Suprapubic skin (tissue), 4 donors: ENCODE measurements around the gene UNKL. TPM values are rescaled to one million over a fixed set of nuclear protein-coding genes. Genes with fewer than 3 reads are reported as not detected.

Experiments used
- DNase-seq, 2 donors: peaks; one replicate each; pipeline ENCODE4 v3.0.0-alpha.2; 2019; ENCODE audit warnings: low spot score in 2 of 2
- H3K27ac ChIP-seq: fragments of 200-600 bp; sonication (generic); one replicate; pipeline ENCODE4 v1.5.1; 2019
- H3K27me3 ChIP-seq: fragments of 200-600 bp; sonication (generic); one replicate; pipeline ENCODE4 v1.5.1; 2019
- H3K36me3 ChIP-seq: fragments of 200-600 bp; sonication (generic); one replicate; pipeline ENCODE4 v1.5.1; 2019
- H3K4me1 ChIP-seq: fragments of 200-600 bp; sonication (generic); one replicate; pipeline ENCODE4 v1.5.1; 2019
- H3K4me3 ChIP-seq: fragments of 200-600 bp; sonication (generic); one replicate; pipeline ENCODE4 v1.5.1; 2019; ENCODE audit warnings: mild to moderate bottlenecking
- H3K9me3 ChIP-seq: fragments of 200-600 bp; sonication (generic); one replicate; pipeline ENCODE4 v1.5.1; 2019
- EP300 ChIP-seq: sonication (generic); formaldehyde crosslinking; IDR thresholded peaks from one replicate; pipeline ENCODE4 v1.6.1; 2017; ENCODE audit warnings: antibody characterized with exemption
- POLR2A ChIP-seq, 2 donors: fragments of 450-650 bp; IDR thresholded peaks; one replicate each; pipeline ENCODE4 v1.6.1; 2017; ENCODE audit warnings: antibody characterized with exemption in 2 of 2, mild to moderate bottlenecking in 2 of 2, moderate library complexity in 2 of 2
- POLR2AphosphoS5 ChIP-seq, 3 donors: sonication (generic); formaldehyde crosslinking; IDR thresholded peaks; one replicate each; pipeline ENCODE4 v1.6.1; 2017; ENCODE audit warnings: antibody characterized with exemption in 3 of 3
- WGBS: methylation state at CpG from one replicate; pipeline ENCODE4 v1.1.5; 2018; 5-methylcytosine and 5-hydroxymethylcytosine counted together
- total RNA-seq, 4 donors: library from RNA; depleted of rRNA; stranded (reverse); fragments of >200 nt; gene quantifications; one replicate each; pipeline ENCODE4 v1.1.0, GENCODE V29; 2016
- TF ChIP-seq, protein P1 (sequence below), 2 donors: fragments of 200-600 bp in 1 of 2; fragments of 450-650 bp in 1 of 2; sonication (generic) in 1 of 2; IDR thresholded peaks; one replicate each; pipeline ENCODE4 v1.5.1; 2016 to 2019; ENCODE audit warnings: antibody characterized with exemption in 2 of 2, mild to moderate bottlenecking in 1 of 2, moderate library complexity in 1 of 2

Gene UNKL
- total RNA-seq, 4 donors from 2014 or later, result 13.0 to 81.0 (median 33.4) TPM

GRCh38 chr16:1346422-1347285 is 67.8 kb downstream of the UNKL start:
- peaks cover 55% of the 10 kb centered on the region for H3K4me1 ChIP-seq

DNA sequence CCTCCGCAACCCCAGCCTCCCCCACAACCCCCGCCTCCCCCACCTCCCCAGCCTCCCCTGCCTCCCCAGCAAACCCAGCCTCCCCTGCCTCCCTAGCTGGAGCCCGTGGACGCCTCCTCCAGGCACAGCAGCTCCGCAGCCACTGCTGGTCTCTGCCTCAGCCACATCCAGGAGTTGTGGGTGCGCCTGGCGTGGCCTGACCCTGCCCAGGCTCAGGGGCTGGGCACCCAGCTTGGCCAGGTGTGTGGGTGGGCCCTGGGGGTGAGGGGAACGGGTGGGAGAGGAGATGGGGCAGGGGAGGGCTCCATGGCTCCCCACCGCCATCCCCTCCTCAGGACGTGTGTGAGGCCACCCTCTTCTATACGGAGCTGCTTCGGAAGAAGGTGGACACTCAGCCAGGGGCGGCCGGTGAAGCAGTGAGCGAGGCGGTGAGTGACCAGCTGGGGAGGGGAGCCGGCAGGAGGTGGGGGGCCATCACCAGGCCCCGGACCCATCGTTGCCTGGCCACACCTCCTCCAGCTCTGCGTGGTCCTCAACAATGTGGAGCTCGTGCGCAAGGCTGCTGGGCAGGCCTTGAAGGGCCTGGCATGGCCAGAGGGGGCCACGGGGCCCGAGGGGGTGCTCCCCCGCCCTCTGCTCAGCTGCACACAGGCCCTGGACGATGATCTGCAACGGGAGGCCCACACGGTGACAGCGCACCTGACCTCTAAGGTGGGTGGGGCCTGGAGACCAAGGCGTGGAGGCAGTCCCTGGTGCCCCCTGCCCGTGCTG is 68.7 kb downstream of the UNKL start:
- no peak for TF ChIP-seq POLR2AphosphoS5 (IDR thresholded peaks at IDR 0.05)
- TF ChIP-seq, protein P1, sequence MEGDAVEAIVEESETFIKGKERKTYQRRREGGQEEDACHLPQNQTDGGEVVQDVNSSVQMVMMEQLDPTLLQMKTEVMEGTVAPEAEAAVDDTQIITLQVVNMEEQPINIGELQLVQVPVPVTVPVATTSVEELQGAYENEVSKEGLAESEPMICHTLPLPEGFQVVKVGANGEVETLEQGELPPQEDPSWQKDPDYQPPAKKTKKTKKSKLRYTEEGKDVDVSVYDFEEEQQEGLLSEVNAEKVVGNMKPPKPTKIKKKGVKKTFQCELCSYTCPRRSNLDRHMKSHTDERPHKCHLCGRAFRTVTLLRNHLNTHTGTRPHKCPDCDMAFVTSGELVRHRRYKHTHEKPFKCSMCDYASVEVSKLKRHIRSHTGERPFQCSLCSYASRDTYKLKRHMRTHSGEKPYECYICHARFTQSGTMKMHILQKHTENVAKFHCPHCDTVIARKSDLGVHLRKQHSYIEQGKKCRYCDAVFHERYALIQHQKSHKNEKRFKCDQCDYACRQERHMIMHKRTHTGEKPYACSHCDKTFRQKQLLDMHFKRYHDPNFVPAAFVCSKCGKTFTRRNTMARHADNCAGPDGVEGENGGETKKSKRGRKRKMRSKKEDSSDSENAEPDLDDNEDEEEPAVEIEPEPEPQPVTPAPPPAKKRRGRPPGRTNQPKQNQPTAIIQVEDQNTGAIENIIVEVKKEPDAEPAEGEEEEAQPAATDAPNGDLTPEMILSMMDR (IDR thresholded peaks at IDR 0.05), result no peak
- no peak for TF ChIP-seq EP300
- TF ChIP-seq POLR2A (IDR thresholded peaks at IDR 0.05), result no peak
- Histone ChIP-seq H3K4me3 (no peak overlapping the region), H3K9me3 (no peaks in the 10 kb centered on the region), H3K27me3 (peaks cover 3% of the 10 kb centered on the region), H3K27ac (no peak overlapping the region), H3K36me3 (peaks cover 26% of the 10 kb centered on the region), H3K4me1 (peaks cover 49% of the 10 kb centered on the region)
- no peak for DNase-seq
- WGBS, result 73% methylated on average over 3 of the region's 31 CpGs

More at GRCh38 chr16:1346422-1347285, 67.8 kb downstream of the UNKL start:
- 67% methylated on average over 16 of the region's 34 CpGs for WGBS
- Histone ChIP-seq H3K27me3 (peaks cover 3% of the 10 kb centered on the region), H3K27ac (no peak overlapping the region), H3K4me3 (peak overlapping the region; percentile 19), H3K9me3 (no peaks in the 10 kb centered on the region), H3K36me3 (peaks cover 26% of the 10 kb centered on the region)
- no peak for DNase-seq
- TF ChIP-seq EP300 (no peak), POLR2A (IDR thresholded peaks at IDR 0.05) (no peak)

DNA sequence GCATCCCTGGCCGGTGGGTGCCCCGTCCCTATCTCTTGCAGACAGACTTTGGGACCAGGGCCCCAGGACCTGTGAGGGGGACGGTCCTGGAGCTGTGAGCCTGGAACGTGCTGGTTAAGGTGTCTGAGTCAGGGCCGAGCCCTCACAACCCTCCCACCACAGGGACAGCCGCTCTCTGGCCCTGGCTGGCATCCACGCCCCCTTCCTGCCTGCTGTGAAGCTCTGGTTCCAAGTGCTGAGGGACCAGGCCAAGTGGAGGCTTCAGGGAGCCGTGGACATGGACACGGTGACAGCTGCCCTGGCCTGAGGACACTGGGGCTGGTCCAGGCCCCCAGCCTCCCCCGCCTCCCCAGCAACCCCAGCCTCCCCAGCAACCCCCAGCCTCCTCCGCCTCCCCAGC is 69.4 kb downstream of the UNKL start:
- Histone ChIP-seq H3K9me3 (no peaks in the 10 kb centered on the region), H3K27me3 (peaks cover 3% of the 10 kb centered on the region), H3K27ac (no peak overlapping the region), H3K4me3 (no peak overlapping the region), H3K36me3 (peaks cover 21% of the 10 kb centered on the region), H3K4me1 (peaks cover 41% of the 10 kb centered on the region)
- no peak for DNase-seq
- TF ChIP-seq EP300 (no peak), POLR2A (IDR thresholded peaks at IDR 0.05) (no peak), POLR2AphosphoS5 (IDR thresholded peaks at IDR 0.05) (no peak)
- TF ChIP-seq, protein P1 (IDR thresholded peaks at IDR 0.05), result no peak
- WGBS, result 56% methylated on average over 7 of the region's 11 CpGs

GRCh38 chr16:1344499-1344898 is 70.0 kb downstream of the UNKL start:
- Histone ChIP-seq H3K4me3 (no peak overlapping the region), H3K27ac (no peak overlapping the region), H3K27me3 (peaks cover 3% of the 10 kb centered on the region), H3K36me3 (peaks cover 15% of the 10 kb centered on the region), H3K9me3 (no peaks in the 10 kb centered on the region), H3K4me1 (peaks cover 40% of the 10 kb centered on the region)
- 94% methylated on average over 3 of the region's 14 CpGs for WGBS
- TF ChIP-seq POLR2AphosphoS5 (IDR thresholded peaks at IDR 0.05), result no peak
- TF ChIP-seq, protein P1 (IDR thresholded peaks at IDR 0.05), result no peak
- no peak for TF ChIP-seq EP300
- no peak for TF ChIP-seq POLR2A (IDR thresholded peaks at IDR 0.05)
- DNase-seq, result no peak

- peak overlapping the region; percentile 31 for H3K4me3 ChIP-seq
- H3K27ac ChIP-seq, result no peak overlapping the region
- no peaks in the 10 kb centered on the region for H3K9me3 ChIP-seq
- H3K4me1 ChIP-seq, result peaks cover 40% of the 10 kb centered on the region
- peaks cover 6% of the 10 kb centered on the region for H3K36me3 ChIP-seq
- 59% methylated on average over 37 of the region's 44 CpGs for WGBS
- TF ChIP-seq POLR2A (IDR thresholded peaks at IDR 0.05), result no peak
- TF ChIP-seq, protein P1 (IDR thresholded peaks at IDR 0.05), result no peak
- TF ChIP-seq POLR2AphosphoS5 (IDR thresholded peaks at IDR 0.05), result no peak
- TF ChIP-seq EP300, result no peak
- DNase-seq, result no peak
- H3K27me3 ChIP-seq, result peaks cover 7% of the 10 kb centered on the region
These were observed 70.9 kb downstream of the UNKL start for GRCh38 chr16:1343428-1344242.
